ENCODE data around the gene RIMBP2.

DNA sequence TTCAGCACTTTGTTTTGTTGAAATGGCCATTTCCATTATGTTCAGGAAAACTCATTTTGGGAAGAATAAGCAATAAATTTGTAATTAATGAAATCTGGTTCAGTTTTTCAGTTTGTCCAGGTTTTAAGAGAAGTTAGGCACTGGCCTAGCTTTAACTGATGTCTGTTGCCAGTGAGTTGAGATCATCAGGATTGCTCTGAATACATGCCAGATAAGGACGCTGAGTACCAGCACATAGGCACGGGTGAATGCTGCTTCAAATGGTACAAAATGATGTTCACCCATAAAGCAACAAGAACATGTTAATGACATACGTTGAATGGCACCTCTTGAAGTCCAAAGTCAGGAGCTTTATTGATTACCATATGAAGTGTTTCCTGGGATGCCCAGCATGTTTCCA lies 331.9 kb downstream of the RIMBP2 start:
- TF ChIP-seq POLR2A (IDR thresholded peaks at IDR 0.05; ENCODE audit: low read depth, low read length) (no peak), POLR2AphosphoS5 (IDR thresholded peaks at IDR 0.05; ENCODE audit: low read depth, low read length) (no peak)

All from GM12892 (cell line).